HepG2 (cell line): ENCODE data around the gene PARP6. TPM values are rescaled to one million over a fixed set of nuclear protein-coding genes. Genes with fewer than 3 reads are reported as not detected.

Experiments
- ATAC-seq: fragments of 200-7000 bp; cut with Tn5 transposase; 3 replicates; pipeline ENCODE4 v1.9.1; 2020; ENCODE audit warnings: mild to moderate bottlenecking, moderate library complexity
- BruUV-seq: library from RNA; stranded (reverse); fragments of 400-500 nt; replicated peaks from 2 replicates; lab custom pipeline; 2021; lab: Mats Ljungman, UMichigan
- CTCF ChIA-PET: fragments of 300-600 bp; formaldehyde crosslinking; extraction: SDS; loops from one replicate; lab custom pipeline; 2021; ENCODE audit warnings: low total read pairs, inconsistent platforms, low intra/inter-chr PET ratio; lab: Yijun Ruan, JAX
- POLR2A ChIA-PET: fragments of 350-600 bp; sonication (Branson Sonifier 250); formaldehyde crosslinking; loops from one replicate; lab custom pipeline; 2020; ENCODE audit warnings: antibody characterized with exemption, inconsistent platforms; lab: Yijun Ruan, JAX
- DNase-seq: peaks from one replicate; pipeline ENCODE4 v3.0.0-alpha.2; 2015; ENCODE audit warnings: low spot score
- FAIRE-seq: peaks from 3 replicates; lab custom pipeline; 2011; peaks lifted over from hg19 to GRCh38; lab: Jason Lieb, UNC
- H2AFZ ChIP-seq: one replicate; pipeline ENCODE4 v1.6.1; 2011; ENCODE audit warnings: low read length, inconsistent platforms
- H3K27ac ChIP-seq: fragments of 300-600 bp; 3 replicates; pipeline ENCODE4 v1.8.0; 2011; ENCODE audit warnings: mixed run types, mild to moderate bottlenecking, mixed read lengths, low read length, inconsistent platforms; ENCODE audit not compliant: insufficient read depth; ENCODE audit errors: extremely low read length
- H3K27me3 ChIP-seq, 2 experiments: fragments of 200-600 bp in 1 of 2; 2 replicates in 1 of 2; 3 replicates in 1 of 2; pipeline versions ENCODE4 v1.6.0 to v1.8.0; 2011; ENCODE audit warnings: low read length in 2 of 2, mild to moderate bottlenecking in 2 of 2, moderate library complexity in 2 of 2, inconsistent platforms in 1 of 2; ENCODE audit not compliant: insufficient read depth in 2 of 2, control insufficient read depth in 1 of 2
- H3K36me3 ChIP-seq, 2 experiments: fragments of 200-600 bp in 1 of 2; replicated peaks in 1 of 2; 2 replicates in 1 of 2; 3 replicates in 1 of 2; pipeline versions ENCODE4 v1.5.1 to v1.8.0; 2011; ENCODE audit warnings: low read length in 2 of 2, inconsistent platforms in 1 of 2; ENCODE audit not compliant: insufficient read depth in 2 of 2, control insufficient read depth in 1 of 2
- H3K4me1 ChIP-seq: 2 replicates; pipeline ENCODE4 v1.5.1; 2012; ENCODE audit warnings: low read length, inconsistent platforms; ENCODE audit not compliant: insufficient read depth
- H3K4me2 ChIP-seq: 2 replicates; pipeline ENCODE4 v1.6.0; 2011; ENCODE audit warnings: low read depth, low read length, inconsistent platforms
- H3K4me3 ChIP-seq, 3 experiments: fragments of 200-600 bp in 1 of 3; sonication (generic), shearing (Covaris generic) in 1 of 3; replicated peaks in 1 of 3; 2 replicates each; pipeline ENCODE4 v1.5.1; 2011 to 2016; ENCODE audit warnings: low read length in 3 of 3, inconsistent platforms in 2 of 3, low read depth in 2 of 3, mild to moderate bottlenecking in 2 of 3, control low read depth in 1 of 3, mixed read lengths in 1 of 3; ENCODE audit not compliant: insufficient read depth in 1 of 3
- H3K79me2 ChIP-seq: one replicate; pipeline ENCODE4 v1.6.1; 2011; ENCODE audit warnings: low read length, inconsistent platforms; ENCODE audit not compliant: insufficient read depth
- H3K9ac ChIP-seq: 2 replicates; pipeline ENCODE4 v1.6.0; 2011; ENCODE audit warnings: mild to moderate bottlenecking, low read depth, low read length, inconsistent platforms; ENCODE audit not compliant: insufficient read depth
- H3K9me3 ChIP-seq: 2 replicates; pipeline ENCODE4 v1.5.1; 2012; ENCODE audit warnings: mild to moderate bottlenecking, low read length
- H4K20me1 ChIP-seq: 2 replicates; pipeline ENCODE4 v1.6.0; 2011; ENCODE audit warnings: inconsistent platforms, mild to moderate bottlenecking, low read length, moderate library complexity; ENCODE audit not compliant: insufficient read depth
- ADNP ChIP-seq: sonication (generic); formaldehyde crosslinking; IDR thresholded peaks from 2 replicates; pipeline ENCODE4 v1.4.0; 2020; ENCODE audit warnings: missing genetic modification reagents
- ARID3A ChIP-seq: IDR thresholded peaks from 2 replicates; pipeline ENCODE4 v1.6.1; 2012; ENCODE audit warnings: low read depth, low read length, improper control_type of control experiment
- CBX5 ChIP-seq: sonication (generic); formaldehyde crosslinking; IDR thresholded peaks from 2 replicates; pipeline ENCODE4 v1.4.0; 2020; ENCODE audit warnings: missing genetic modification reagents, borderline replicate concordance
- CEBPB ChIP-seq: IDR thresholded peaks from 2 replicates; pipeline ENCODE4 v1.6.1; 2011; ENCODE audit warnings: low read depth, low read length, improper control_type of control experiment, borderline replicate concordance
- CHD4 ChIP-seq: fragments of 200-600 bp; sonication (generic); IDR thresholded peaks from 2 replicates; pipeline ENCODE4 v1.7.0; 2017; ENCODE audit warnings: mild to moderate bottlenecking, low read length, borderline replicate concordance
- JUNB ChIP-seq: sonication (generic); formaldehyde crosslinking; IDR thresholded peaks from 2 replicates; pipeline ENCODE4 v1.8.0; 2022; ENCODE audit warnings: missing genetic modification reagents, mild to moderate bottlenecking, borderline replicate concordance
- NPAS2 ChIP-seq: sonication (generic); formaldehyde crosslinking; IDR thresholded peaks from 2 replicates; pipeline ENCODE4 v1.8.0; 2022; ENCODE audit warnings: mild to moderate bottlenecking, missing genetic modification reagents, borderline replicate concordance
- NRL ChIP-seq: sonication (generic); formaldehyde crosslinking; IDR thresholded peaks from 2 replicates; pipeline ENCODE4 v1.5.0; 2020; ENCODE audit warnings: missing genetic modification reagents, mild to moderate bottlenecking, moderate library complexity, borderline replicate concordance
- TCF7L2 ChIP-seq: IDR thresholded peaks from 2 replicates; pipeline ENCODE4 v1.6.1; 2011; ENCODE audit warnings: mild to moderate bottlenecking, low read depth, low read length, moderate library complexity
- TFDP2 ChIP-seq: sonication (generic); formaldehyde crosslinking; IDR thresholded peaks from 2 replicates; pipeline ENCODE4 v1.4.0; 2020; ENCODE audit warnings: missing genetic modification reagents
- YY1 ChIP-seq: IDR thresholded peaks from 2 replicates; pipeline ENCODE4 v1.6.1; 2011; ENCODE audit warnings: low read length, low read depth, moderate library complexity, mild to moderate bottlenecking; ENCODE audit not compliant: insufficient read depth, insufficient replicate concordance
- ZFP91 ChIP-seq: sonication (generic); formaldehyde crosslinking; IDR thresholded peaks from 2 replicates; pipeline ENCODE4 v1.9.0; 2022; ENCODE audit warnings: missing genetic modification reagents, mild to moderate bottlenecking, borderline replicate concordance
- ZMYM4 ChIP-seq: sonication (generic); formaldehyde crosslinking; IDR thresholded peaks from 2 replicates; pipeline ENCODE4 v1.8.1; 2023; ENCODE audit warnings: mild to moderate bottlenecking, missing genetic modification reagents
- ZNF160 ChIP-seq: sonication (generic); formaldehyde crosslinking; IDR thresholded peaks from 2 replicates; pipeline ENCODE4 v1.8.0; 2022; ENCODE audit warnings: mild to moderate bottlenecking, inconsistent platforms, missing genetic modification reagents
- ZNF331 ChIP-seq: sonication (generic); formaldehyde crosslinking; IDR thresholded peaks from 2 replicates; pipeline ENCODE4 v1.4.0; 2020; ENCODE audit warnings: missing genetic modification reagents
- ZNF569 ChIP-seq: sonication (generic); formaldehyde crosslinking; IDR thresholded peaks from 2 replicates; pipeline ENCODE4 v1.5.0; 2020; ENCODE audit warnings: mild to moderate bottlenecking, missing genetic modification reagents, moderate library complexity, borderline replicate concordance
- ZUFSP ChIP-seq: sonication (generic); formaldehyde crosslinking; IDR thresholded peaks from 2 replicates; pipeline ENCODE4 v1.9.0; 2021; ENCODE audit warnings: missing genetic modification reagents, mild to moderate bottlenecking, borderline replicate concordance
- WGBS: methylation state at CpG from one replicate; pipeline ENCODE4 v1.1.6; 2017; ENCODE audit warnings: low lambda C conversion rate; 5-methylcytosine and 5-hydroxymethylcytosine counted together
- in situ Hi-C: cut with HindIII; loops from 2 replicates; pipeline ENCODE4 v1.10.0; 2017; ENCODE audit warnings: low pct_unique_long_range_greater_than_20kb; ENCODE audit not compliant: extremely low pct_ligation_motif_present
- intact Hi-C: fragments of 100-400 bp; cut with micrococcal nuclease; formaldehyde crosslinking; loops from one replicate; pipeline ENCODE4 v1.10.0; 2022; ENCODE audit not compliant: unreplicated experiment
- polyA plus RNA-seq, 8 experiments: library from polyadenylated mRNA; depleted of rRNA in 3 of 8; stranded (reverse) in 7 of 8; unstranded in 1 of 8; fragments of >200 nt; fragmentation: Illumina TruSeq in 4 of 8; extraction: Trizol in 4 of 8; gene quantifications; 2 replicates each; pipeline versions ENCODE4 v1.2.1 to v1.2.3, GENCODE V29; 2011 to 2016; ENCODE audit warnings: low read depth in 4 of 8, missing spikeins in 1 of 8, mixed read lengths in 1 of 8; ENCODE audit not compliant: insufficient read depth in 1 of 8
- total RNA-seq, 5 experiments: library from RNA; depleted of rRNA; stranded (reverse); fragments of >200 nt; fragmentation: Illumina TruSeq; extraction: Trizol; gene quantifications; 2 replicates each; pipeline ENCODE4 v1.2.3, GENCODE V29; 2016; ENCODE audit warnings: low read depth in 1 of 5

Gene PARP6
- total and polyA plus RNA-seq, 2 of the 13 experiments (the other 11 are each of a cell fraction or from before 2014, with no cell fraction given), result 0.22 to 0.87 TPM

GRCh38 chr15:72312605-72313447, 40.5 kb upstream of the PARP6 start:
- H2AFZ ChIP-seq, result no peak overlapping the region
- no peaks in the 10 kb centered on the region for H4K20me1 ChIP-seq
- in situ Hi-C loops, result no loop called here
- intact Hi-C loops, result no loop called here
- no peaks in the 10 kb centered on the region for H3K36me3 ChIP-seq
- ChIA-PET CTCF (interaction anchor here (1.0 to 1.5 kb wide), 4 partner anchors 29 to 220 kb away, joined by 3 to 6 read pairs (median 4); no protein-coding TSS in a partner anchor), POLR2A (interaction anchor here (0.5 to 1.2 kb wide), 2 partner anchors 160 to 238 kb away, joined by 4 to 5 read pairs; no protein-coding TSS in a partner anchor)
- H3K79me2 ChIP-seq, result no peaks in the 10 kb centered on the region
- peaks cover 7% of the 10 kb centered on the region; the same call in 1 of the 2 replicates for H3K4me1 ChIP-seq
- ATAC-seq (peak; percentile 96), DNase-seq (peak; percentile 65), FAIRE-seq (peak; percentile 89)
- H3K9ac ChIP-seq, result no peak overlapping the region
- no peak overlapping the region for H3K4me2 ChIP-seq
- H3K9me3 ChIP-seq, result no peaks in the 10 kb centered on the region
- H3K4me3 ChIP-seq, result no peak overlapping the region
- BruUV-seq, result no TSS peak
- 56% methylated on average over 2 of the region's 2 CpGs for WGBS
- H3K27ac ChIP-seq, result no peak overlapping the region
- H3K27me3 ChIP-seq, result no peaks in the 10 kb centered on the region
- no peak for TF ChIP-seq TCF7L2
- TF ChIP-seq ZUFSP (CRISPR knock-in tag), result no peak
- no peak for TF ChIP-seq NRL (CRISPR knock-in tag)
- TF ChIP-seq ADNP, result no peak
- no peak for TF ChIP-seq ZMYM4
- TF ChIP-seq TFDP2, result no peak
- no peak for TF ChIP-seq NPAS2 (CRISPR knock-in tag)
- TF ChIP-seq CBX5 (CRISPR knock-in tag), result no peak
- no peak for TF ChIP-seq ZNF331
- TF ChIP-seq CEBPB, result no peak
- TF ChIP-seq YY1, result peak; percentile 41
- no peak for TF ChIP-seq ZFP91 (CRISPR knock-in tag)
- no peak for TF ChIP-seq ZNF160 (CRISPR knock-in tag)
- 0 out of 2 replicates have a peak, but pooled peaks have one; percentile 70 for TF ChIP-seq CHD4
- TF ChIP-seq ZNF569 (CRISPR knock-in tag), result no peak
- TF ChIP-seq ARID3A, result peak; percentile 16; the same call in 1 of the 2 replicates
- no peak for TF ChIP-seq JUNB (CRISPR knock-in tag)
